IPS DF 4.7 (cell line): ENCODE data around the gene GRB2.
A peak's percentile ranks its signal among the peaks of the same experiment; 100 is the strongest.
"Not testable (repeated sequence)": the region's sequence is repeated elsewhere in the genome, so short reads cannot be mapped to it uniquely, and the experiment has no call there.

ENCODE experiments used
- DNase-seq: peaks from one replicate; pipeline ENCODE4 v3.0.0-alpha.2; 2013; ENCODE audit warnings: low spot score; ENCODE audit errors: extremely low read depth

GRB2 gene

DNA sequence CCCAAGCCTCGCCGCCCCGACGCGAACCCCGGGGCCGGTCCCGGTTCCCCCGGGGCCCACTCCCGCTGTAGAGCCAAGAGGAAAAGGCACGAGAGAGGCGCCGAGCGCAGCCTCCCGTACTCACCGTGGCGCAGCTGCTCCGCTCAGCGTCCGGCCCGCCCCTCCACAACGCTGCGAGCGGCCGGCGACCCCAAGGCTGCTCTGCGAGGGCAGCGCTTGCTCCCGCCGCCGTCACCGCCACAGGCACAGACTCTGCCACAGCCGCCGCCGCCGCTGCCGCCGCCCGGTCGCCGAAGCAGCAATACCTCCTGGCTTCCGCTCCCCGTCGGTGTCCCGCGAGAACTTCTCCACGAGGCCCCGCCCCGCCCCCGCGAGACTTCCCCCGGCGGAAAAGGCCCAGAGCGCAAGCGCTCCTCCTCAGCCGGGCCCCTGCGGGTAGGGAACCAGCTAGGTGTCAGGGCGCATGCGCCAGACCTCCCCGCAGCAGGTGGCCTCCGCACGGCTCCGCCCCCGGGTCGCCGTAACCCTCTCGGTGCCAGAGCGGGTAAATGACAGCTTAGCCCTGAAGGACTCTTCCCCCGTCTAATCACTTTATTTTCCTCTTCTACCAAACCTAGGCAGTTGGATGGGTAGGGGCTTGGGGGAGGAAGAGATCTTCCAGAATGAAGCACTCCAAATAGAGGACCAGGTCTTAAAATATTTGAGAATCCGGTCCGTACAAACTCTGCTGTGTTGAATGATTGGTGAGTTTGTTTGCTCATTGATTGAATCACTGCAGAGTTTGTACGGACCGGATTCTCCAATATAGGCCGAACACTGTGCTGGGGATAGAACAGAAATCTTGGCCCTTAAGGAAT lies at the start of gene GRB2:
TSS of gene GRB2 (minus strand) at position 314 of the 857 bp plus-strand sequence. CDS start 12,050 bp downstream, outside the sequence.
- peak; percentile 60 for DNase-seq

GRCh38 chr17:75454672-75455071 lies 49.2 kb upstream of the GRB2 start:
- not testable (repeated sequence) for DNase-seq

DNA sequence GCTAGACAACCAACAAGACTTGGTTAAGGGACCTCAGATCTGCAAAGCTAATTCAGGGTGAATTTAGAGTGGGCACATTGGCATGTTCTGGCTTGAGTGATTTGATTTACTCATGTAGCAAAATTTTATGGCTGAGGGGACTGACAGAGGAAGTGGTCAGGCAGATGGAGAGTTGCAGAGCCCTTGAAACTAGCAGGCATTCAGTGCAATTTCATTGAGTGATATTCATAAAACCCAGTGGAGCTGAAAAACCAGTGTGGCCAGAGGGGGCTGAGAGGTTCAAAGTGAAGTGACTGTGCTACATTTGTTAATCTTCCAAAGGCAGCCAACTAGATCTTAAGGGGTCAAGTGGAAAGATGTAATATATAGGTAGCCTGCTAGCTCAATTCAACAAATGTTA lies 48.7 kb upstream of the GRB2 start:
- DNase-seq = no peak

DNA sequence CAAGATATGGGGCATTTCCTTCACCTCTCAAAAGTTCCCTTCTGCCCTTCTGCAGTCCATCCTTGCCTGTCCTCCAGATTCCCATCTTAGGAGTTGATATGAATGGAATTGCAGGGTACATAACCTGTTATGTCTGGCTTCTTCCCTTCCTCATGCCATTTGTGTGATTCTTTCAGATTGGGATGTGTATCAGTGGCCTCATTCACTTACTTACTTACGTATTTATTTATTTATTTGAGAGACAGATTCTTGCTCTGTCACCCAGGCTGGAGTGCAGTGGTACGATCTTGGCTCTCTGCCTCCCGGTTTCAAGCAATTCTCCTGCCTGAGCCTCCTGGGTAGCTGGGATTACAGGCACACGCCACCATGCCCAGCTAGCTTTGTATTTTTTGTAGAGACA lies 44.8 kb upstream of the GRB2 start:
- no peak for DNase-seq

GRCh38 chr17:75447951-75448856 lies 42.7 kb upstream of the GRB2 start:
- no peak for DNase-seq

DNA sequence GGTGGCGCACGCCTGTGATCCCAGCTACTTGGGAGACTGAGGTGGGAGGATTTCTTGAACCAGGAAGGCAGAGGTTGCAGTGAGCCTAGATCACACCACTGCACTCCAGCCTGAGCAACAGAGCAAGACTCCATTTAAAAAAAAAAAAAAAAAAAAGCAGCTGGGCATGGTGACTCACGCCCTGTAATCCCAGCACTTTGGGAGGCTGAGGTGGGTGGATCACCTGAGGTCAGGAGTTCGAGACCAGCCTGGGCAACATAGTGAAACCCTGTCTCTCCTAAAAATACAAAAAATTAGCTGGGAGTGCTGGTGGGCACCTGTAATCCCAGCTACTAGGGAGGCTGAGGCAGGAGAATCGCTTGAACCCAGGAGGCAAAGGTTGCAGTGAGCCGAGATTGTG lies 40.4 kb upstream of the GRB2 start:
- not testable (repeated sequence) for DNase-seq

GRCh38 chr17:75445296-75445695 lies 39.8 kb upstream of the GRB2 start:
- DNase-seq = no peak

- DNase-seq = no peak
These were observed 37.0 kb upstream of the GRB2 start for GRCh38 chr17:75442168-75443103.

- DNase-seq = no peak
These were observed 35.4 kb upstream of the GRB2 start for GRCh38 chr17:75440738-75441448.

DNA sequence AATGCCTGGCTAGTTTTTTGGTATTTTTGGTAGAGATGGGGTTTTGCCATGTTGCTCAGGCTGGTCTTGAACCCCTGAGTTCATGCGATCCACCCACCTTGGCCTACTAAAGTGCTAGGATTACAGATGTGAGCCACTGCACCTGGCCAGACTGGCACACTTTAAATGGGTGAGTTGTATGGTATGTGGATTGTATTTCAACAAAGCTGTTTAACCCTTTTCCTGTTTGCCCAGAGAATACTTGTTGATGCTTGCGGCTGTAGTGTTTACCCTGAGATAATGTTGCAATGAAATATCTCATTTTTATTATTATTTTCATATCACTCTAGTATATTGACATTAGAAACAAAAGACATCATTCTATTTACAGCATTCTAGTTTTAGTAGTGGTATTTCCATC lies 33.8 kb upstream of the GRB2 start:
- no peak for DNase-seq

- DNase-seq = not testable (repeated sequence)
These were observed 31.9 kb upstream of the GRB2 start for GRCh38 chr17:75437404-75437803.

GRCh38 chr17:75434433-75434832 lies 29.0 kb upstream of the GRB2 start:
- DNase-seq = not testable (repeated sequence)

GRCh38 chr17:75433218-75433783 lies 27.8 kb upstream of the GRB2 start:
- no peak for DNase-seq

- DNase-seq = peak; percentile 41
These were observed 24.9 kb upstream of the GRB2 start for GRCh38 chr17:75430159-75430974.

DNA sequence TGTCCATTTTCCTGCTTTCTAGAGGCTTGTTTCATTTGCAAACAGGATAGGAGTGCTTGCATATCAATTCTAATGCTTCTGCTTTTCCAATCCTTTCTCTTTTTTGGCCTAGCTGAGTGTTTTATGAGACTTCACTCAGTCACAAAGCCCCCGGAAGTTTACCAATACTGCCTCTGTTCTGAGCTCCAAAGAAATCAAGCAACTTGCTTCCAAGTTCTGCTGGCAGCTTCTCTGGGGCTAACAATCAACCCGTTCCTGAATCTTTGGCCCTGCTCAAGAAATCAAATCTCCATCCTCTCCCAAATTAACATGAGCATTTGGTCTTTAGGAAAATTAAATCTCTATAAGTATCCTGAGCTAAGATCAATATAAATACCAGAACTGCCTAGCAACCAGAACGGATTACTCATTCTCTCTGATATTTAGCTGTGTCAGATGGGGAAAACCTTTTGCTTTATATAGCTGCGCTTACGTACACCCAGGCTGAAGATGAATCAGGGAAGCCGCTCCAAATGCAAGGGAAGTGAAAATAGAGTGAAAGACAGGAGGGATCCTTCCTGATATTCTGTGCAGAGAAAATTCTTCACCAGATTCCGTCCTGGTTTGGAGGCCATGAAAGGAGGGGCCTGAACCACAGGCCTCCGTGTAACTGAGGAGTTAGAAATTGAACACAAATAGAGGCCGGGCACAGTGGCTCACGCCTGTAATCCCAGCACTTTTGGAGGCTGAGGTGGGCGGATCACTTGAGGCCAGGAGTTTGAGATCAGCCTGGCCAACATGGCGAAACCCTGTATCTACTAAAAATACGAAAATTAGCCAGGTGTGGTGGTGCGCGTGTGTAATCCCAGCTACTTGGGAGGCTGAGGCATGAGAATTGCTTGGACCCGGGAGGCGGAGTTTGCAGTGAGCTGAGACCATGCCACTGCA lies 23.3 kb upstream of the GRB2 start:
- DNase-seq = no peak

DNA sequence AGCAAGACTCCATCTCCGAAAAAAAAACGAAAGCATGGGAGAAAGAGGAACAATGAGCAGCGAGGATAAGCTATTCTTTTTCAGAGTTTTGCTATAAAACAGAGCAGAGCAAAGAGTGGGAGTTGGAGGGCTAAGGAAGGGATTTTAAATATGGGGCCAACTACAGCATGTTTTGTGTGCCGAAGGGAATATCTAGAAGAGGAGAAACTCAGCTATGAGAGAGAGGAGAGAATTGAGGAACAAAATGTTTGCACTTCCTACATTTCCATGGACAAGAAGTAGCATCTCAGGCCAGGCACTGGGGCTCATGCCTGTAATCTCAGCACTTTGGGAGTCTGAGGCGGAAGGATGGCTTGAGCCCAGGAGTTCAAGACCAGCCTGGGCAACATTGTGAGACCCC lies 13.1 kb upstream of the GRB2 start:
- no peak for DNase-seq

- DNase-seq = no peak
These were observed 11.6 kb upstream of the GRB2 start for GRCh38 chr17:75417054-75417580.

DNA sequence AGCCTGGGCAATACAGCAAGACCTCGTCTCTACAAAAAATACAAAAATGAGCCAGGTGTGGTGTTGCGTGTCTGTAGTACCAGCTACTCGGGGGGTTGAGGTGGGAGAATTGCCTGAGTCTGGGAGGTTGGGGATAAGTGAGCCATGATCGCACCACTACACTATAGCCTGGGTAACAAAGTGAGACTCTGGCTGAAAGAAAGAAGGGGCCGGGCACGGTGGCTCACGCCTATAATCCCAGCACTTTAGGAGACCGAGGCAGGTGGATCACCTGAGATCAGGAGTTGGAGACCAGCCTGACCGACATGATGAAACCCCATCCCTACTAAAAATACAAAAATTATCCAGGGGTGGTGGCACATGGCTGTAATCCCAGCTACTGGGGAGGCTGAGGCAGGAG lies 10.5 kb upstream of the GRB2 start:
- DNase-seq = no peak
